ENCODE results near the gene CARMIL3.

Gene CARMIL3

DNA sequence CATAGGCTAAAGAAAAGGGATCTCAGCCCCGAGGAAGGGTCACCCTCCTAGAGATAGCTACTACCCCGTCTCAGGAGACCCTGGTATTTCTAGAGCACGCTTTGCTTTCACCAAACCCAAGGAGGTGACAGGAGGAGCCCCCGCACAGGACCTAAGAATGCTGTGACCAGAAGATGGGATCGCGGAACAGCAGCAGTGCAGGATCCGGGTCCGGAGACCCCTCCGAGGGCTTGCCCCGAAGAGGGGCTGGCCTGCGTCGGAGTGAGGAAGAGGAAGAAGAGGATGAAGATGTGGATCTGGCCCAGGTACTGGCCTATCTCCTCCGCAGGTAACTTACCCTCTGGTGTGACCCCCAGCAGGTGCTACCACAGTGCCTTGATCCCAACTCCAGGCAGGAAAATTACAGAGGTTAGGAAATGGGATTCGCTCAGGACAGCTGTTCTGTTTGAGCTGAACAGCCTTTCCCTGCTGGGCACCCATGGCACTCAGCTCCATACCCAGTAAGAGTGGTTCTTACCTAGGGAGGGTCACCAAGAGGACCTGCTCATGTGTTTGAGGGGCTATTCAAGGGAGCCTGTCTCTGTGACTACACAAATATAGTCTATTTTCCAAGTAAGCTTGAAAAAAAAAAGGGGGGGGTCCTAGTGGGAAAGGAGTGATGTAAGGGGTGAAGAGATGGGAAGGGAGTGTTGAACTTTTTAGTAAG is 63.8 kb downstream of the CARMIL3 start:
- peak overlapping the region; percentile 65 for H3K9ac ChIP-seq (ENCODE audit: insufficient read length, low read depth)
- no peaks in the 10 kb centered on the region for H3K9me3 ChIP-seq (ENCODE audit: insufficient read depth, low read length)
- peaks cover 35% of the 10 kb centered on the region for H3K36me3 ChIP-seq (ENCODE audit: insufficient read depth, insufficient read length, low read length)
- H3K4me1 ChIP-seq (ENCODE audit: insufficient read depth, insufficient read length), result peaks cover 3% of the 10 kb centered on the region
- DNase-seq (ENCODE audit: low read depth, low spot score), result no peak
- TF ChIP-seq SUZ12 (IDR thresholded peaks at IDR 0.05; ENCODE audit: extremely low read depth, insufficient read depth, insufficient read length) (no peak), YY1 (IDR thresholded peaks at IDR 0.05; ENCODE audit: insufficient read depth, insufficient read length) (no peak), ZNF274 (IDR thresholded peaks at IDR 0.05; ENCODE audit: low read depth, low read length) (no peak)
- H3K27me3 ChIP-seq (ENCODE audit: insufficient read depth, insufficient read length), result no peaks in the 10 kb centered on the region
- peak overlapping the region; percentile 55 for H3K4me3 ChIP-seq (ENCODE audit: insufficient read length, low read depth)

- Histone ChIP-seq H3K9me3 (ENCODE audit: insufficient read depth, low read length) (no peaks in the 10 kb centered on the region), H3K9ac (ENCODE audit: insufficient read length, low read depth) (no peak overlapping the region), H3K4me3 (ENCODE audit: insufficient read length, low read depth) (peak overlapping the region; percentile 55), H3K27me3 (ENCODE audit: insufficient read depth, insufficient read length) (no peaks in the 10 kb centered on the region), H3K36me3 (ENCODE audit: insufficient read depth, insufficient read length, low read length) (peaks cover 42% of the 10 kb centered on the region), H3K4me1 (ENCODE audit: insufficient read depth, insufficient read length) (peaks cover 3% of the 10 kb centered on the region)
- TF ChIP-seq YY1 (IDR thresholded peaks at IDR 0.05; ENCODE audit: insufficient read depth, insufficient read length), result no peak
- TF ChIP-seq ZNF274 (IDR thresholded peaks at IDR 0.05; ENCODE audit: low read depth, low read length), result no peak
- DNase-seq (ENCODE audit: low read depth, low spot score), result no peak
Observed at GRCh38 chr14:24116128-24116814, 64.5 kb downstream of the CARMIL3 start.

DNA sequence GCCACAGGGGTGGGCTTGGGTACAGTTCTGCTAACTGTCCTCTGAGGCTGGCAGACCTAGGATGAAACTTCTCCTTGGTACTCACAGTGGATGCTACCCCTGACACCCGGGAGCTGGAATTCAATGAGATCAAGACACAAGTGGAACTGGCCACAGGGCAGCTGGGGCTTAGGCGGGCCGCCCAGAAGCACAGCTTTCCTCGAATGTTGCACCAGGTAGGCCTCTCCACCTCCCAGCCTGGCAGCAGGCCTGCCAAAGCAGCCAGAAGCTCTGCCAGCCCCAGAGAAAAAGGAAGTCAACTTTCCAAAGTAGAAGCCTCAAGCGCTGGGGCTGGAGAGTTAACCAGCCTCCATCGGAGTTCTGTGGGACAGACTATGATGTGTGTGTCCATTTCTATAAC is 65.4 kb downstream of the CARMIL3 start:
- TF ChIP-seq YY1 (IDR thresholded peaks at IDR 0.05; ENCODE audit: insufficient read depth, insufficient read length) (no peak), SUZ12 (IDR thresholded peaks at IDR 0.05; ENCODE audit: extremely low read depth, insufficient read depth, insufficient read length) (no peak), ZNF274 (IDR thresholded peaks at IDR 0.05; ENCODE audit: low read depth, low read length) (no peak)
- peaks cover 44% of the 10 kb centered on the region for H3K36me3 ChIP-seq (ENCODE audit: insufficient read depth, insufficient read length, low read length)
- no peak overlapping the region for H3K9ac ChIP-seq (ENCODE audit: insufficient read length, low read depth)

More for the DNA sequence above, 65.4 kb downstream of the CARMIL3 start:
- H3K4me3 ChIP-seq (ENCODE audit: insufficient read length, low read depth), result no peak overlapping the region
- H3K27me3 ChIP-seq (ENCODE audit: insufficient read depth, insufficient read length), result no peaks in the 10 kb centered on the region
- H3K4me1 ChIP-seq (ENCODE audit: insufficient read depth, insufficient read length), result peaks cover 3% of the 10 kb centered on the region
- H3K9me3 ChIP-seq (ENCODE audit: insufficient read depth, low read length), result no peaks in the 10 kb centered on the region
- DNase-seq (ENCODE audit: low read depth, low spot score), result no peak
